ENCODE results near the gene ZNF765. TPM values are rescaled to one million over a fixed set of nuclear protein-coding genes. Genes with fewer than 3 reads are reported as not detected.

ZNF765 gene
- total and polyA plus RNA-seq, 9 of the 15 experiments (the other 6 are each of a cell fraction or from before 2014, with no cell fraction given) = 5.4 to 17.5 (median 9.6) TPM

DNA sequence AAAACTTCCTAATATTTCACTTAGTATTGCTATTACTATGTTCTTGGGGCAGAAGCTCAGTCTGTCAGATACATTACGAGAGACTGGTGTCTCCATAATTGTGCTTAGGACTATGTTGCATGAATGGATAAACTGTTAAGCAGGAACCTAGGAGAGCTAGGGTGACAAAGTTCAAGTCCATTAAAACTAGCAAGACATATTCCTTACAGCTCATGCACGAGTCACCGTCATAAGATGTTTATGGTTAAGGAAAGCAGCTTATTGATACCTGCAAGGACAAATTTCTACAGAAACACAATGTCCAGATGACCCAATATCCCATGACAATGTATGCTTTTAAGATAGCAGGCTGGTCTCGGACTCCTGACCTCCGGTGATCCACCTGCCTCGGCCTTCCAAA lies 66.9 kb downstream of the ZNF765 start:
- Histone ChIP-seq H4K20me1 (replicated peaks; ENCODE audit: control insufficient read depth, insufficient read depth, low read length) (no peaks in the 10 kb centered on the region), H3K4me3 (no peak overlapping the region), H3K4me2 (ENCODE audit: insufficient read depth, low read length) (no peak overlapping the region), H3K79me2 (ENCODE audit: control insufficient read depth, insufficient read depth, low read length) (no peaks in the 10 kb centered on the region), H3K4me1 (replicated peaks in 1 of 2; ENCODE audit: control insufficient read depth in 2 of 2, insufficient read depth in 2 of 2, low read length in 2 of 2) (no peaks in the 10 kb centered on the region), H2AFZ (ENCODE audit: low read depth, low read length) (no peak overlapping the region), H3K9me3 (replicated peaks; ENCODE audit: control insufficient read depth, insufficient read depth, low read depth, low read length) (peaks cover 7% of the 10 kb centered on the region), H3K9me1 (ENCODE audit: control insufficient read depth, insufficient read depth, low read length) (no peaks in the 10 kb centered on the region), H3K36me3 (ENCODE audit: control insufficient read depth, insufficient read depth, low read length) (no peaks in the 10 kb centered on the region), H3K27me3 (ENCODE audit: control insufficient read depth in 2 of 2, insufficient read depth in 2 of 2, low read length in 2 of 2) (no peaks in the 10 kb centered on the region), H3K27ac (ENCODE audit: extremely low read depth, low read depth, low read length) (no peak overlapping the region), H3K9ac (ENCODE audit: insufficient read depth in 1 of 2, low read depth in 2 of 2, low read length in 2 of 2) (no peak overlapping the region)
- no peak for FAIRE-seq
- intact Hi-C loops (cut with micrococcal nuclease) = no loop called here
- no peak for ATAC-seq
- no TSS peak for BruUV-seq (replicated peaks)
- POLR2A ChIA-PET = interaction anchor here (0.7 kb wide), 2 partner anchors 111 to 1272 kb away, joined by 3 to 4 read pairs; no protein-coding TSS in a partner anchor
- in situ Hi-C loops (cut with MboI) = no loop called here
- CTCF ChIA-PET (ENCODE audit: low intra/inter-chr PET ratio) = no interaction called here
- TF ChIP-seq, protein P1, sequence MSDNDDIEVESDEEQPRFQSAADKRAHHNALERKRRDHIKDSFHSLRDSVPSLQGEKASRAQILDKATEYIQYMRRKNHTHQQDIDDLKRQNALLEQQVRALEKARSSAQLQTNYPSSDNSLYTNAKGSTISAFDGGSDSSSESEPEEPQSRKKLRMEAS (CRISPR knock-in tag; IDR thresholded peaks at IDR 0.05) = no peak
- TF ChIP-seq, protein P2, sequence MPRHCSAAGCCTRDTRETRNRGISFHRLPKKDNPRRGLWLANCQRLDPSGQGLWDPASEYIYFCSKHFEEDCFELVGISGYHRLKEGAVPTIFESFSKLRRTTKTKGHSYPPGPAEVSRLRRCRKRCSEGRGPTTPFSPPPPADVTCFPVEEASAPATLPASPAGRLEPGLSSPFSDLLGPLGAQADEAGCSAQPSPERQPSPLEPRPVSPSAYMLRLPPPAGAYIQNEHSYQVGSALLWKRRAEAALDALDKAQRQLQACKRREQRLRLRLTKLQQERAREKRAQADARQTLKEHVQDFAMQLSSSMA (CRISPR knock-in tag; IDR thresholded peaks at IDR 0.05) = no peak
- TF ChIP-seq ELF4 (CRISPR knock-in tag; IDR thresholded peaks at IDR 0.05) (no peak), ZKSCAN3 (CRISPR knock-in tag; IDR thresholded peaks at IDR 0.05) (no peak), TEAD4 (IDR thresholded peaks at IDR 0.05; ENCODE audit: low read length) (no peak), TEAD4 (CRISPR knock-in tag; IDR thresholded peaks at IDR 0.05; ENCODE audit: borderline replicate concordance) (no peak), NCOA2 (IDR thresholded peaks at IDR 0.05; ENCODE audit: partially characterized antibody in 2 of 2) (no peak), HDAC1 (IDR thresholded peaks at IDR 0.05) (no peak), HLTF (IDR thresholded peaks at IDR 0.05) (no peak), ZNF79 (CRISPR knock-in tag; IDR thresholded peaks at IDR 0.05; ENCODE audit: low read depth) (no peak), MEF2A (IDR thresholded peaks at IDR 0.05; ENCODE audit: control insufficient read depth, low read depth, low read length) (no peak), ZEB2 (IDR thresholded peaks at IDR 0.05) (no peak), IFI16 (CRISPR knock-in tag; IDR thresholded peaks at IDR 0.05) (no peak), ZNF764 (CRISPR knock-in tag; IDR thresholded peaks at IDR 0.05; ENCODE audit: low read depth) (no peak), ZNF212 (CRISPR knock-in tag; IDR thresholded peaks at IDR 0.05) (no peak), HIVEP1 (CRISPR knock-in tag; IDR thresholded peaks at IDR 0.05) (no peak), KLF1 (tag; IDR thresholded peaks at IDR 0.05) (no peak), ZBED1 (IDR thresholded peaks at IDR 0.05) (no peak), ZNF121 (CRISPR knock-in tag; conservative IDR thresholded peaks at IDR 0.05) (no peak)
- WGBS (ENCODE audit: insufficient coverage, low coverage, missing lambda C conversion rate) = 63% methylated on average over 6 of the region's 6 CpGs
- DNase-seq (ENCODE audit: extremely low read depth in 1 of 4, low spot score in 3 of 4) = no peak
